Renal cortical epithelial cell (primary cell): ENCODE results near the gene NGEF. TPM values are rescaled to one million over a fixed set of nuclear protein-coding genes. Genes with fewer than 3 reads are reported as not detected.

Experiments
- DNase-seq: peaks from one replicate; pipeline ENCODE4 v3.0.0-alpha.2; 2011; ENCODE audit warnings: low read depth
- total RNA-seq: library from RNA; depleted of rRNA; stranded (reverse); fragments of >200 nt; gene quantifications from 2 replicates; pipeline ENCODE4 v1.2.3, GENCODE V29; 2014

The NGEF gene
- total RNA-seq, 1 donor from 2014 or later, result 0.75 TPM

DNA sequence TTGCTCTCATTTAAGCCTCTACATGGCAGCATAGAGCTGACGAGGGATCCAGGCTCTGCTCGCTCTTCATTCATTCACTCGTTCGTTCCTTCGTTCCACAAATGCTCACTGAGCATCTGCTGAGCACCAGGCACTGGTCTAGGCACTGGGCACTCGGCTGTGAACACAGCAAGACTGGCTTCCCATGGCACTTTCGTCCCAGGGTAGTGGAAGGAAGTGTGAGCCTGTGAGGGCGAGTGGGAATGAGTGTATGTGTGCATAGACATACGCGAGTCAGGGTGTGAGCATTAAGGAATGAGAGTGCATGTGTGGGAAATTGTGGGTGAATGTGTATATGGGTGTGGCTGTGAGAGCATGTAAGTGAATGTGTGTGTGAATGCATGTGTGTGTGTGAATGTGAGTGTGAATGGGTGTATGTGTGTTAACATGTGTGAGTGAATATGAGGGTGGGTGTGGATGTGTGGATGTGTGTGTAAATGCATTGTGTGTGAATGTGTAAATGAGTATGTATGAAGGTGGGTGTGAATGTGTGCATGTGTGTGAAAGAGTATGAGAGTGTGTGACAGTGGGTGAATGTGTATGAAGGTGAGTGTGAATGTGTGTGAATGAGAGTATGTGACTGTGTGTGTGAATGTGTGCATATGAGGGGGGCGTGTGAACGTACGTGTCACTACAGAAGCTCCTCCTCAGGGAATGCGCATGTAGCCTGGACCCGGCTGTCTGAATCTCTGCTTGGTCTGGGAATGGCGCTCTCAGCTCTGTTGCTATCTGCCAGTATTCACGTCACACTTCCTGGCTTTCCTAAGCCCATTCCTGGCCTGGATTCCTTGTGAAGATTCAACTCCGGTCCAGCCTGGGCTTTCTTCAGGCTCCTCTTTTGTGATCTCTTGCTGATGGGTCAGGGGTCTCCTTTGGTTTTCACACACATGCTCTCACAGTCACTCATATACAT, 114.2 kb downstream of the NGEF start:
- no peak for DNase-seq

DNA sequence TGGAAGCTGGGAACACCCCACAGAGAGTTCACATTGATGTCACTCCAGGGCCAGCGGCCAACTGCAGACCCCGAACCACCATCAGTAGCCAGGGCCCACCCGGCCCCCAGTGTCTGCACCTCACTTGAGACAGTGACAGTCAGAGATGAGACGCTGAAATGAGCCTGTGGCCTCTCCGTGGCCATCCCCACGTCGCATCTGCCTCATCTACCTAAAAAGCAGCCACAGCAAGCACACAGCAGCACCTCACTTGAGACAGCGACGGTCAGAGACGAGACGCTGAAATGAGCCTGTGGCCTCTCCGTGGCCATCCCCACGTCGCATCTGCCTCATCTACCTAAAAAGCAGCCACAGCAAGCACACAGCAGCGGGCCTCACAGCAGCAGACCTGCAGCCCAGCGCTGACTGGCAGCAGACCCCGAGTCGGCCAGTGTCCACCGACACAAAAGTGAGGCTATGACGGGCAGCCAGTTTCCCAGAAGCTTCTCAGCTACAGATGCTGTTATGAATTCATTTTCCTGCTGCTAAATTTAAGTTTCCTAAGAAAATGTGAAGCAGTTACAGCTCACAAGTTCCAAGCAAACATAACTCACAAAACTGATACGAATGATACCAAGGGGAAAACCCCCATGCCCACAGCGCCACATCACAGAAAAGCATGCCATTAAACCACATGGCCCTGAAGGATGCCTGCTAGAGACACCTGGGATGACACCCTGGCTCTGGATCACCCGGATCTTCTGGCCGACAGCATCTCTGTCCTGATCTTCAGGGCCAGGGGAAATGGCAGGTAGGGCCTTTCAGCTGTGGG, 115.3 kb downstream of the NGEF start:
- no peak for DNase-seq

DNA sequence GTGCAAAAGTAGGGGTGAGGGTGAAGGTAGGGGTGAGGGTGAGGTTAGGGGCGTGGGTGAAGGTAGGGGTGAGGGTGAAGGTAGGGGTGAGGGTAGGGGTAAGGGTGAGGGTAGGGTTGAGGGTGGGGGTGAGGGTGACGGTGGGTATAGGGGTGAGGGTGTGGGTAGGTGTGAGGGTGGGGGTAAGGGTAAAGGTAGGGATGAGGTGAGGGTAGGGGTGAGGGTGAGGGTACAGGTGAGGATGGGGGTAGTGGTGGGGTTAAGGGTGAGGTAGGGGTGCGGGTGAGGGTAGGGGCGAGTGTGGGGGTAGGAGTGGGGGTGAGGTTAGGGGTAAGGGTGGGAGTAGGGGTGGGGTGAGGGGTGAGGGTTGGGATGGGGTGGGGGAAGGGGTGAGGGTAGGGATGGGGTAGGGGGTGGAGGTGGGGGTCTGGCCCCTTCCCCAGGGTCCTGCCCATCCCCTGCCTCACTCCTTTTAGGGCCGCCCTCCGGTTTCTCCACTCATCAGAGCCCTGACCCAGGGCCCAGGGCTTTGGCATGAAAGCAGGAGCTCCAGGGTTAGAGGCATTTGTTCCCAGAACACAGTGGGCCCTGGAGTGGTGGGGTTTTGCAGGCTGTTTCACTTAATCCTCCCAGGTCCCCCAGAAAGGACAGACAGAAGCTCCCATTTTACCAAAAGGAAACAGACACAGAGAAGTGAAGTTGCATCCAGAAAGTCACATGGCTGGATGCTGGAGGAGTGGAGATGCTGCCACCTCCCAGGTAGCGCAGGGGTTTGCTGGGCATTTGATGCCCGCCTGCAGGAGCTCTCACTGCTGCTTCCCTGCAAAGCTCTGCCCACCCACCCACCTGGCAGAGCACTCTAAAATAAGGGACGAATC, 116.1 kb downstream of the NGEF start:
- no peak for DNase-seq

DNA sequence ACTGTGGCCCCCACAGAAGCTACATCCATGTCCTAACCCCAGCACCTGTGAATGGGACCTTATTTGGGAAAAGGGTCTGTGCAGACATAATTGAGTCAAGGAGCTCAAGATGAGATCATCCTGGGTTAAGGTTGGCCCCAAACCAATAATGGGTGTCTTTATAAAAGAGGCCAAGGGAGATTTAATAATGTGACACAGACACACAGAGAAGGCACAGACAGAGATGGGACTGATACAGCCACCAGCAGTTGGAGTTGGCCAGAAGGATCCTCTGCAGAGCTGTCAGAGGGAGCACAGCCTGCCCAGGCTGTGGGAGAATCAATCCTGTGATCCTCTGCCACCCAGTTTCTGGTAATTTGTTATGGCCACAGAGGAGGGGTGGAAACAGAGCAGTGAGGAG, 116.9 kb downstream of the NGEF start:
- DNase-seq, result no peak

DNA sequence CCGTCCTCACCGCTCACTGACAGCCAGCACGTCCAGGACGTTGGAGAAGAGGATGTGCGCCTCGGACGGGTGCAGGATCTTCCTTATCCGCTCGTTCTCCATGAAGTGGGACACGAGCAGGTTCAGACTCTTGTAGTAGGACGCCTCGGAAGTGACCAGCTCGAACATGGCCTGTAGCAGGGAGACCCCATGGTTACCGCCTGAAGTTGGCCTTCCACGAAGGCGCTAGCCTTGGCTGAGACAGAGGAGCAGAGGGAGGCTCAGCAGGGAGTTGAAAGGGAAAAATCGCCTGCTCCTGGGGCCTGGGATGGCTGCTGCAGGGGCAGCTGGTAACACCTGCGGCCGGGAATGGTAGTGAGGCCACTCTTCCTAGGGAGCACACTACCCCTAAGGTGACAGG, 118.3 kb downstream of the NGEF start:
- DNase-seq, result no peak

DNA sequence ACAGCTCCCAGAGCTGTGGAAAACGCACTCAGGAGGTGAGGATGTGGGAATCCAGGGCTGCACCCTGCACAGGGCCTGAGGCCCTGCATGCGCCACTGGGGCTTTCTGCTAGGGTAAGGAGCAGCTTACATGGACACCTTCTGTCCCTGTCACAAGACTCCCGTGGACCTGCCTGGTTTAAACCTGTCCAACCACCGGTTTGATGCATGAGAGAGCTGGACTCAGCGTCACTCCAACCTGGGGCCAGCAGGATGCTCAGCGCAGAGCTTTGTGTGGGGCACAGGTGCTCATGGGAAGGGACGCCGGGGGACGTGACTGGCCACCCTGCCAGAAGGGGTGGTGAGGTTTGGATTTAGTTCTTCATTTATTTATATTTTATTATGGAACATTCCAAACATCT, 118.8 kb downstream of the NGEF start:
- no peak for DNase-seq

DNA sequence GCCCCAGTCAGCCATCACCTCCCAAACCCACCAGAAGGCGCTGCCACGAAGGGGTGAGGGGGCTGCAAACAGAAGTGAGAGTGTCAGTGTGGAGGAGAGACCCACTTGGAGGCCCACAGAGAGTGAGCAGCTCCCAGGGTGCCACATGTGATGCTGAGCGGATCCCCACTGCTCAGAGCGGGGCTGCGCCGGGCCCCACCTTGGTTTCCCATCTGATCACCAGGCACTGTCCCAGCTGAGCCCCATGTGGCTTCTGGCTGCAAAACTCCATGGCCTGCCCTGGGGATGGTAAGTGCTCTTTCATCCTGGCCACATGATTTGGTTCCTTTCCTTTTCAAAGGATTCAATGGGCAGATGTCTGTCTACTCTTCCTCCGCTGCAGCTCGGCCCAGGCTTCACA, 119.2 kb downstream of the NGEF start:
- no peak for DNase-seq

DNA sequence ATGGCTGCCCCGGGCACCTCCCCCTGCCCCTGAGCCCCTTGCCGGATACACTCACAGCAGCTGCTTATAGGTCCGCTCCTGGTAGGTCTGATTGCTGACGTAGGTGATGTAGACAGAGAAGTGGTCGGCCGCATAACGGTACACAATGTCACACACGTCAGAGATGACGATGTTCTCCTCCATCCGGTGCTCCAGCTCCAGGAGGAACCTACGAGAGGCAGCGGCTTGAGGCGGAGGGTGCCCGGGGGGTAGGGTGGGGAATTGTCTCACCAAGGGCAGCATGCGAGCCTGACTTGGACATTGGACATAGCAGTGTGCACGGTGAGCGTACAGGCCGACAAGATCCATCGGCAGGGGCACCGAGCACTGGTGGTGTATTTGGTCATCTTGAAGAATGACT, 120.2 kb downstream of the NGEF start:
- DNase-seq, result no peak

DNA sequence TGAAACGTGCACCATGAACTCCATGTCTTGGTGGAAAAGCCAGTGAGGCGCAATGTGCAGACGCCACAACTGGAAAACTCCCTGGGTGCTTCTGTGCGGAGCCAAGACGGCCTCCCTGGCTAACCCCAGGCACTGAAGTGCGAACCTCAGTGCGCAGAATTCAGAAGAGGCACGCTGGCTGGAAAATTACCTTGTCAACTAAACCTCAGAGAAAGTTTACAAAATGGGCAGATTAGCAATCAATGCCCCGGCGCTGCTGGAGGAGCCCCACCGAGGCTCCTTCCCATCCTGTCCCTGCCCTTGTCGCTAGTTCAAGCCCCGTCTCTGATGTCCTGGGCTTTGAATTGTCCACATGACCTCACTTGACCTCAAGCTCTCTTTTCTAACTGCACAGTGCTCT, 120.8 kb downstream of the NGEF start:
- DNase-seq, result no peak

DNA sequence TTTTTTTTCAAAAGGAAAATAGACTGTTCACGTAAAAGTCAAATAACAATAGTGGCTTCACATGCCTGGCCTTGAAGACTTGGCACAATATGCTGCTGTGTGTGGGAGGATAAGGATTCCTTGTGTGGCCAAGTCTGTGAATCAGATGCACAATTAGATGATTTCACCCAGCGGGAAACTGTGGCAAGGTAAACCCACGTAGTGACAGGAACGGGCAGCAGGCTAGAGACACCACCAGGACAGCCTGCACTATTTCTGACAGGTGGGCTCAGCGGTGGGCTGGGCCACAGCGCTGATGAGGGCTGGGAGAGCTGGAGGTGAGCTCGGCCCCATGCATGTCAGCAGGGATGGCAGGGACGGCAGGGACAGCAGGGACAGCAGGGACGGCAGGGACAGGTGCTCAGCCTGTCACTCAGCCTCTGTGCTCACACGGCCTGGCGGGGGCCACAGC, 121.4 kb downstream of the NGEF start:
- DNase-seq, result peak; percentile 73

DNA sequence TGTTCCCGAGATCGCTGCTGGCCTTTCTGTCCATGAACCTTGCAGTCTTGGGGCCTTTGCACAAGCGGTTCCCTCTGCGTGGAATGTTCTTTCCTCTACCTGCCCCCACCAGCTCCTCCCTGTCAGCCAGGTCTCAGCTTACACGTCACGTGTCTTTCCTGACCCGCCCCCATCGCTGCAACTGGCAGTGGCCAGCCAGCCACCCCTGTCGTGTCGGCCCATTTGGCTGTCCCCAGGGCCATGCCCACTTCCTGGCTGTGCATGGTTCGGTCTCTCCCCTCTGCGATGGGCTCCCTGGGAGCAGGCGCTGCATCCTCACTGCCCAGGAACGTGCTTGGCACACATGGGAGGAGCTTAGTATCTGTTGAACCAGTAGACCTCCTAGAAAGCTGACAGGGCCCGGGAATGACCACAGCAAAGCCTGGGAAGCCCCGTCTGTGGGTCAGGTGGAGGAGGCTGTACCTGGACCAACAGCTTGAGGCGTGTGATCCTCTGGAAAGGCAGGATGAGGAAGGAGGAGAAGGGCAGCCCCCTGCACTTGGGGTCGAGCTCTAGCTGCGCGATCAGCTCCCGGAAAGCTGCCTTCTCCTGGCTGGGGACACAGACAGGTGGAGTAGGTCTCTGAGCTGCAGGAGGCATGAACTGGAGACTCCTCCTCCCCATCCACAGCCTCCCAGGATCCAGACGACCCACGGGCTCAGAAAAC, 122.0 kb downstream of the NGEF start:
- DNase-seq, result peak; percentile 52

DNA sequence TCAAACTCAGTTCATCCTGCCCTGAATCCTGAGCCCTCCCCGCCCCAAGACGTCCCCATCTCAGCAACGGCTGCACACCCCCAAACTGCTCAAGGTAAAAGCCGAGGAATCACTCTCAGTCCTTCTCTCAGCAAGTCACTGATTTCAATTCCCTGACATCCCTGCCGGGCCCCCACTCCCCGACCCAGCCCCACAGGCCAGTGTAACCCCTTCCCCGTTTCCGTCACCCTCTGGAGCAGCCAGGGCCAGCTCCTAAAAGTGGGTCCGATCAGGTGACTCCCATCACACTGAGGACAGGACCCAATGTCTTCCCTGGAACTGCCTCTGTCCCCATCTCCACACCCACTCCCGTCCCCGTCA, 122.5 kb downstream of the NGEF start:
- no peak for DNase-seq

DNA sequence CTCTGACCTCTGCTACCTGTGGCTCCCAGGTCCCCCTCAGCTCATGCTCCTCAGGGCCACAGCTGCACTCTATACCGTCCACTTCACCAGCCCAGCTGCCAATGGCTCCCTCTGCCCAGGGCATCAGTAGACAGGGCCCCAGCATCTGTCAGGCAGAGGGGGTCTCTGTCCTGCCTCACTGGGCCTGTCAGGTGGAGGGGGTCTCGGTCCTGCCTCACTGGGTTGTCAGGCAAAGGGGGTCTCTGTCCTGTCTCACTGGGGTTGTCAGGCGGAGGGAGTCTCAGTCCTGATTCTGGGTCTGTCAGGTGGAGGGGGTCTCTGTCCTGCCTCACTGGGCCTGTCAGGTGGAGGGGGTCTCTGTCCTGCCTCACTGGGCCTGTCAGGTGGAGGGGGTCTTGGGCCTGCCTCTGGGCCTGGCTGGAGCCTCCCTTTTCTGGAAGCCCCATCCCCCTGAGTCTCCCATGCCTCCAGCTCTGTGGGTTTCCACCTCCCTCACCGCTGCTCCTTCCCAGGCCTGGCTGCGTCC, 123.1 kb downstream of the NGEF start:
- no peak for DNase-seq

DNA sequence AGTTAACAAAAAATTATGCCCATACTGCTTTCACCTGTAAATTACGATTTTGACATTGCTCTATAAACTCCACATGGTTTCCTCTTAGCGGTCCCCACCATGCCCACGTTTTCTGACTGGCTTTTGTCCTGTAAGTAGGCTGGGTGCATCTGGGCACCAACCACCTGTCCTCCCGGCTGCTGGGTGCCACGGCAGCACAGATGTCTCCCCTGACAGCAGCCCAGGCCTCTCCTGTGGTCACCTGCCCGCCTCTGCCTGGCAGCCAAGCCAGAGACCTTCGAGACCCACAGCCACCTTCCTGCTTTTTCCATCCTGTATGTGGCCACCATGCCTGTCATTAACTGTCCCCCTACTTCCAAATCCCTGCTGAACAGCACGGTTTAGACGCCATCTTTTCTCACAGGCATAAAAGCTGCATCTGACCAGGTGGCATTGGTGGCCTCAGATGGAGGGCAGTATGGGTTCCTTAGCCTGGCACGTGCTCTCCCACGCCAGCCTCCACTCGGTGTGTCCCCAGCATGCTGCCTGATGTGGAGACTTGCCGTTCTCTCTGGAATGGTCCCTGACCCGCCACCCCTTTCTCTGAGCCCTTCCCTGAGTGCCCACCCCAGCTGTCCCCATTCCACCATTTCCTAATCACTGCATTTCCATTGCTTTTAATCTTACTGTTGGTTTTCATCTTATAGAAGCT, 124.1 kb downstream of the NGEF start:
- no peak for DNase-seq

DNA sequence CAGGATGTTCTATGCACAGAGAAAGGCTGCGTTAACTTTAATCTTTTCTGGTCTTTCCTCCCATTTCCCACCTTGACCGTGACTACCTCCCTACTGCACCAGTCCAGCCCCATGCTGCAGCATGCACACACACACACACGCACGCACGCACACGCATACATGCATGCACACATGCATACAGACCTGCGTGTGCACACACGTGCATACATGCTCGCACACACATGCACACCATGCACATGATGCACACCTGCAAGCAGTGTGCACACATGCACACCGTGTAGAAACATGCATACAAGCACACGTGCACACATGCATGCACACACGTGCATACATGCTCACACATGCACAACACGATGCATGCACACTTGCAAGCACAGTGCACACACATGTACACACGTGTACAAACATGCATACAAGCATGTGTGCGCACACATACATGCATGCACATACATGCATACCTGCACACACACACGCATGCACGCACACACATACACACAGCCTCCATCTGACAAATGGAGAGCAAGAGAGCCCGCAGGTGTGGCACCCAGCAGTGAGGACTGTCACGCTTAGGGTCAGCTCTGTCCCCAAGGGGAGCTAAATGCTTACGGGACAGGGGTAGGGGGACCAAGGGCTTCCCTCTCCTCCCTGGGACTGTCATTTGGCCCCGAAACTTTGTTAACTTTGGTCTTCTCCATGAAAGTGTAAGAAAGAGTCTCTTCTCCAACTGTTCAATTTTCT, 124.8 kb downstream of the NGEF start:
- DNase-seq, result no peak

DNA sequence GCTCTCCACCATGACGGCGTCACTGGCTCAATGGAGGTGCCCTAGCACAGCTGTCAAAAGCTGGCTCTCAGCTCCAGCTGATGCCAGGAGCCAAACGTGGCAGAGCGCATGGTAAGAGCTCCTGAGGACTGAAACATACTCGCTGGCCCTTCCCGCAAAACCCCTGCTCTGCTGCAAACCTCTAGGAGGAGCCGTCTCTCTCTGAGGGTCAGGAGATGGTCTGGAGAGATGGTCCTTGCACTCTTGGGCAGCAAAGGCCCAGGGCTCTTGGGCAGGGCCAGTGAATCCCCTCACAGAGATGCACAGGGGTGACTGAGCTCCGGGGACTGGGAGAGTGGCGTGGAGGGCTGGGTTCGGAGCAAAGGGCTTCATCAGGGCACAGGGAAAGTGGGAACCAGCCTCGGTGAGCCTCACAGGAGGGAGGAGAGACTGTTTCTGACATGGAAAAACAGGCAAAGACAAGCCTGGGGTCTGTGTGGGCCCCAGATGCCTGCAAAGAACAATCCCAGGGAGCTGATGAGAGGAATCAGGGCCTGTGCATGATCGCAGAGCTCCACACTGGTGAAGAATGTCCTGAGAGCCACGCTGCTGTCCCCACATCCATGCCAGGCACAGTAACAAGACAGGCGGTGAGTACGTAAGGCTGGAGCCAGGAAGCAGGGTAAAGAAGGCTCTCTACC, 125.7 kb downstream of the NGEF start:
- no peak for DNase-seq

DNA sequence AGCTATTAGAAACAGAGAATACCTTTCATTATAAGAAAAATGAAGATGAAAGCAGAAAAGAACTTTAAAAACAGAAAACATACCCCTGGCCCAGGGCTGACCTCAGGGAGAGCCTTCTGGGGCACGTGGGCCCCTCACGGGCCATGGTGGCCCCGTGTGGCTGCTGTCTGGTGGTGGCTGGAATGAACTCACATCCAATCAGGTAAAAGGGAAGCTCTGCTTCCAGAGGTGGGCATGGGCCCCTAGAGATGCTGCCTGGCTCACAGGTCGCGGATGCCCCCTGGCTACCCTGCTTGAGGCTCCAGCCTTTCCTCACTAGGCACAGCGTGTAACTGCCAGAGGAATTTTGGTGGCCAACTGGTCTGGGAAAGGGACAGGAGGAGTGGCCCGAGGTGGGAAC, 126.4 kb downstream of the NGEF start:
- DNase-seq, result no peak

DNA sequence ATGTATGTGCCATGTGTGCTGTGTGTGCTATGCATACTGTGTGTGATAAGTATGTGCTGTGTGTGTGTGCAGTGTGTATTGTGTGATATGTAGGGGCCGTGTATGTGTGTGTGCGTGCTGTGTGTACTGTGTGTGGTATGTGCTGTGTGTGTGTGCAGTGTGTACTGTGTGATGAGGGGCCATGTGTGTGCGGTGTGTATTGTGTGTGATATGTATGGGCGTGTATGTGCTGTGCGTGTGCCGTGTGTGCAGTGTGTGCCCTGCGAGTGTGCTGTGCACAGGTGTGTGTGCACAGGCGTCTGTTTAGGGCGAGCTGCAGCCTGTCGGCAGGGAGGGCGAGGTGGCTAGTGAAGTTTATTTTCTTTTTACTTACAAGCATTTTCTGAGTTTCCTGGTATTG, 126.9 kb downstream of the NGEF start:
- DNase-seq, result no peak

DNA sequence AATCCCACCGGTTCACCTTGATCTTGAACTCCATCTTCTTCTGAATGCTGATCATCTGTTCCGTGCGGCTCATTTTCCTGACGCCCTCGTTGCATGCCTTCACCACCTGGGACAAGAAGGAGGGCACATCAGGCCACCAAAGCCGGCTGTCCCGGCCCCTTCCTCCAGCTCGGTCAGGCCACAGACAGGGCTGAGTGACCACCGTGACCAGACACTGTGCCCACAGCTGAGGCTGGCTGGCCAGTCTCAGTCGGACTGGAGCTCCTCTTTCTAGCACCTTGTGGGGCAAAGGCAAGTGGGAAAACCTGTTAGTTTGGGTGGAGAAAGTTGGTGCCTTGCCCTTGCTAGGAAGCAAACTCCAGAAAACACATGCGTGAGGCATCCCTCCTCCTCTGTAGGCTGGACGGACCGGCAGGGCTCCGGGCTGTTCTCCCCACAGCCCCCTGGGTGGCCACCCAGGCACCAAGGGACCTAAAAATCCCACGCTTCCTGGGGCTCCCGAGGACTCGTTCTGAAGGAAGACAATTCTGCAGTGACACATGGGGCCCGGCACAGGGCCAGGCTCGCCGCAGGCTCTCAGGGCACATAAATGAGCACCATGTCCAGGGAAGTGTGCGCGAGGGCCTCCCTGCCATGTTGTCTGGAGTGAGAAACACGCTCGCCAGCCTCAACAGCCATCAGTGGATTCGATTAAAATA, 127.6 kb downstream of the NGEF start:
- no peak for DNase-seq
